ENCODE data around the gene GRM6.

GRM6 gene

GRCh38 chr5:178991190-178992145 is 3.7 kb downstream of the GRM6 start:
- ATAC-seq (replicated peaks) (no peak), DNase-seq (no peak)
- peaks cover 0 to 2% of the 10 kb centered on the region in 2 donors for H3K9me3 Mint-ChIP-seq
- no peaks in the 10 kb centered on the region for H3K36me3 Mint-ChIP-seq (ENCODE audit: insufficient read depth)
- H3K27ac Mint-ChIP-seq: no peak overlapping the region
- H3K4me1 Mint-ChIP-seq (ENCODE audit: low read depth in 2 of 2): no peaks in the 10 kb centered on the region
- H3K4me3 Mint-ChIP-seq: no peak overlapping the region
- H3K27me3 Mint-ChIP-seq: peaks cover 14 to 44% of the 10 kb centered on the region in 2 donors

GRCh38 chr5:178990491-178990890 is 4.6 kb downstream of the GRM6 start:
- H3K27me3 Mint-ChIP-seq: peaks cover 11 to 34% of the 10 kb centered on the region in 2 donors
- no peak for DNase-seq
- no peak overlapping the region for H3K27ac Mint-ChIP-seq
- peaks cover 0 to 2% of the 10 kb centered on the region in 2 donors for H3K9me3 Mint-ChIP-seq
- H3K4me1 Mint-ChIP-seq (ENCODE audit: low read depth in 2 of 2): no peaks in the 10 kb centered on the region
- ATAC-seq (replicated peaks): no peak
- no peaks in the 10 kb centered on the region for H3K36me3 Mint-ChIP-seq (ENCODE audit: insufficient read depth)
- H3K4me3 Mint-ChIP-seq: no peak overlapping the region

GRCh38 chr5:178989311-178989710 is 5.8 kb downstream of the GRM6 start:
- Mint-ChIP-seq H3K4me3 (no peak overlapping the region), H3K36me3 (ENCODE audit: insufficient read depth) (no peaks in the 10 kb centered on the region), H3K4me1 (ENCODE audit: low read depth in 2 of 2) (no peaks in the 10 kb centered on the region), H3K27ac (no peak overlapping the region), H3K9me3 (peaks cover 0 to 2% of the 10 kb centered on the region in 2 donors), H3K27me3 (peaks cover 8 to 29% of the 10 kb centered on the region in 2 donors)
- ATAC-seq (replicated peaks) (no peak), DNase-seq (no peak)

GRCh38 chr5:178988436-178989220 is 6.5 kb downstream of the GRM6 start:
- H3K9me3 Mint-ChIP-seq: peaks cover 0 to 2% of the 10 kb centered on the region in 2 donors
- H3K27ac Mint-ChIP-seq: no peak overlapping the region
- H3K36me3 Mint-ChIP-seq (ENCODE audit: insufficient read depth): no peaks in the 10 kb centered on the region
- DNase-seq (no peak), ATAC-seq (replicated peaks) (no peak)
- peaks cover 5 to 22% of the 10 kb centered on the region in 2 donors for H3K27me3 Mint-ChIP-seq
- H3K4me1 Mint-ChIP-seq (ENCODE audit: low read depth in 2 of 2): no peaks in the 10 kb centered on the region
- no peak overlapping the region for H3K4me3 Mint-ChIP-seq

- Mint-ChIP-seq H3K4me1 (ENCODE audit: low read depth in 2 of 2) (no peaks in the 10 kb centered on the region), H3K4me3 (no peak overlapping the region), H3K27me3 (peaks cover 0 to 3% of the 10 kb centered on the region in 2 donors), H3K36me3 (ENCODE audit: insufficient read depth) (no peaks in the 10 kb centered on the region), H3K27ac (no peak overlapping the region), H3K9me3 (peaks cover 2 to 4% of the 10 kb centered on the region in 2 donors)
- DNase-seq: no peak
- no peak for ATAC-seq (replicated peaks)
Measured at GRCh38 chr5:178986326-178986960, 8.7 kb downstream of the GRM6 start.

GRCh38 chr5:178984145-178985072 is 10.7 kb downstream of the GRM6 start:
- Mint-ChIP-seq H3K27me3 (peaks cover 4 to 17% of the 10 kb centered on the region in 2 donors), H3K9me3 (peaks cover 2 to 13% of the 10 kb centered on the region in 2 donors), H3K36me3 (ENCODE audit: insufficient read depth) (no peaks in the 10 kb centered on the region)

GRCh38 chr5:178983728-178984127 is 11.4 kb downstream of the GRM6 start:
- ATAC-seq (replicated peaks): no peak
- Mint-ChIP-seq H3K4me3 (no peak overlapping the region), H3K27me3 (peaks cover 5 to 17% of the 10 kb centered on the region in 2 donors), H3K4me1 (ENCODE audit: low read depth in 2 of 2) (no peaks in the 10 kb centered on the region), H3K27ac (no peak overlapping the region), H3K36me3 (ENCODE audit: insufficient read depth) (no peaks in the 10 kb centered on the region), H3K9me3 (peaks cover 2 to 15% of the 10 kb centered on the region in 2 donors)
- DNase-seq: no peak

More at GRCh38 chr5:178984145-178985072, 10.7 kb downstream of the GRM6 start:
- Mint-ChIP-seq H3K4me1 (ENCODE audit: low read depth in 2 of 2) (no peaks in the 10 kb centered on the region), H3K4me3 (no peak overlapping the region), H3K27ac (no peak overlapping the region)
- no peak for ATAC-seq (replicated peaks)
- no peak for DNase-seq

GRCh38 chr5:178982941-178983340 is 12.2 kb downstream of the GRM6 start:
- H3K4me3 Mint-ChIP-seq: no peak overlapping the region
- H3K4me1 Mint-ChIP-seq (ENCODE audit: low read depth in 2 of 2): no peaks in the 10 kb centered on the region
- peaks cover 5 to 17% of the 10 kb centered on the region in 2 donors for H3K27me3 Mint-ChIP-seq
- DNase-seq: no peak
- no peak for ATAC-seq (replicated peaks)
- H3K9me3 Mint-ChIP-seq: peaks cover under 1 to 15% of the 10 kb centered on the region in 2 donors
- no peaks in the 10 kb centered on the region for H3K36me3 Mint-ChIP-seq (ENCODE audit: insufficient read depth)
- no peak overlapping the region for H3K27ac Mint-ChIP-seq

- H3K27ac Mint-ChIP-seq: no peak overlapping the region
- peaks cover 5 to 17% of the 10 kb centered on the region in 2 donors for H3K9me3 Mint-ChIP-seq
- no peaks in the 10 kb centered on the region for H3K36me3 Mint-ChIP-seq (ENCODE audit: insufficient read depth)
- no peaks in the 10 kb centered on the region for H3K4me1 Mint-ChIP-seq (ENCODE audit: low read depth in 2 of 2)
- DNase-seq: no peak
- ATAC-seq (replicated peaks): no peak
- H3K27me3 Mint-ChIP-seq: peaks cover 10 to 17% of the 10 kb centered on the region in 2 donors
- H3K4me3 Mint-ChIP-seq: no peak overlapping the region
Measured at GRCh38 chr5:178981381-178981780, 13.7 kb downstream of the GRM6 start.

GRCh38 chr5:178965465-178966055 is 29.6 kb downstream of the GRM6 start:
- no peaks in the 10 kb centered on the region for H3K4me1 Mint-ChIP-seq (ENCODE audit: low read depth in 2 of 2)
- no peak for ATAC-seq (replicated peaks)
- peaks cover 0 to under 1% of the 10 kb centered on the region in 2 donors for H3K27me3 Mint-ChIP-seq
- no peak for DNase-seq
- no peak overlapping the region for H3K27ac Mint-ChIP-seq
- no peaks in the 10 kb centered on the region for H3K36me3 Mint-ChIP-seq (ENCODE audit: insufficient read depth)
- H3K9me3 Mint-ChIP-seq: peaks cover 16 to 60% of the 10 kb centered on the region in 2 donors
- no peak overlapping the region for H3K4me3 Mint-ChIP-seq

GRCh38 chr5:178941361-178941760 is 53.8 kb downstream of the GRM6 start:
- DNase-seq (no peak), ATAC-seq (replicated peaks) (no peak)
- Mint-ChIP-seq H3K4me1 (ENCODE audit: low read depth in 2 of 2) (no peaks in the 10 kb centered on the region), H3K36me3 (ENCODE audit: insufficient read depth) (no peaks in the 10 kb centered on the region), H3K27me3 (peaks cover 5 to 28% of the 10 kb centered on the region in 2 donors), H3K9me3 (peaks cover 25 to 40% of the 10 kb centered on the region in 2 donors), H3K4me3 (no peak overlapping the region), H3K27ac (no peak overlapping the region)
